HEK293 (cell line): Measurements from ENCODE around the gene IFT52.
A peak's percentile ranks its signal among the peaks of the same experiment; 100 is the strongest.

Source experiments
- BCL11A ChIP-seq: fragments of 450-650 bp; formaldehyde crosslinking; IDR thresholded peaks from 2 replicates; pipeline ENCODE4 v1.5.1; 2016; ENCODE audit warnings: low read depth, missing biosample characterization, missing genetic modification characterization
- FEZF1 ChIP-seq: fragments of 450-650 bp; formaldehyde crosslinking; IDR thresholded peaks from 2 replicates; pipeline ENCODE4 v1.5.1; 2016; ENCODE audit warnings: missing biosample characterization, missing genetic modification characterization
- HIC1 ChIP-seq: fragments of 450-650 bp; formaldehyde crosslinking; IDR thresholded peaks from 2 replicates; pipeline ENCODE4 v1.5.1; 2016; ENCODE audit warnings: missing biosample characterization, missing genetic modification characterization
- HOXC10 ChIP-seq: sonication (generic); formaldehyde crosslinking; IDR thresholded peaks from 2 replicates; pipeline ENCODE4 v1.8.1; 2023; ENCODE audit warnings: mild to moderate bottlenecking, missing genetic modification reagents
- KLF9 ChIP-seq: fragments of 450-650 bp; formaldehyde crosslinking; IDR thresholded peaks from 2 replicates; pipeline ENCODE4 v1.5.1; 2016; ENCODE audit warnings: missing biosample characterization, missing genetic modification characterization, low read depth
- MYNN ChIP-seq: fragments of 450-650 bp; formaldehyde crosslinking; IDR thresholded peaks from 2 replicates; pipeline ENCODE4 v1.5.1; 2016; ENCODE audit warnings: missing biosample characterization, missing genetic modification characterization, borderline replicate concordance
- MZF1 ChIP-seq: fragments of 450-650 bp; formaldehyde crosslinking; IDR thresholded peaks from 2 replicates; pipeline ENCODE4 v1.5.1; 2017; ENCODE audit warnings: missing biosample characterization, missing genetic modification characterization, borderline replicate concordance
- REPIN1 ChIP-seq: fragments of 450-650 bp; formaldehyde crosslinking; IDR thresholded peaks from 2 replicates; pipeline ENCODE4 v1.5.1; 2017; ENCODE audit warnings: missing biosample characterization, missing genetic modification characterization, low read depth
- SP7 ChIP-seq: fragments of 450-650 bp; formaldehyde crosslinking; IDR thresholded peaks from 2 replicates; pipeline ENCODE4 v1.5.1; 2016; ENCODE audit warnings: missing biosample characterization, missing genetic modification characterization
- ZBTB20 ChIP-seq: fragments of 450-650 bp; formaldehyde crosslinking; IDR thresholded peaks from 2 replicates; pipeline ENCODE4 v1.5.1; 2016; ENCODE audit warnings: missing biosample characterization, missing genetic modification characterization
- ZFP37 ChIP-seq: fragments of 450-650 bp; formaldehyde crosslinking; IDR thresholded peaks from 2 replicates; pipeline ENCODE4 v1.5.1; 2016; ENCODE audit warnings: missing biosample characterization, missing genetic modification characterization
- ZNF138 ChIP-seq: fragments of 450-650 bp; formaldehyde crosslinking; IDR thresholded peaks from 2 replicates; pipeline ENCODE4 v1.5.1; 2016; ENCODE audit warnings: missing biosample characterization, missing genetic modification characterization, borderline replicate concordance
- ZNF140 ChIP-seq: fragments of 450-650 bp; formaldehyde crosslinking; IDR thresholded peaks from 2 replicates; pipeline ENCODE4 v1.5.1; 2016; ENCODE audit warnings: missing biosample characterization, missing genetic modification characterization
- ZNF23 ChIP-seq: fragments of 450-650 bp; formaldehyde crosslinking; IDR thresholded peaks from 2 replicates; pipeline ENCODE4 v1.5.1; 2016; ENCODE audit warnings: missing biosample characterization, missing genetic modification characterization, borderline replicate concordance
- ZNF266 ChIP-seq: fragments of 450-650 bp; formaldehyde crosslinking; IDR thresholded peaks from 2 replicates; pipeline ENCODE4 v1.5.1; 2016; ENCODE audit warnings: missing biosample characterization, missing genetic modification characterization, low read depth
- ZNF311 ChIP-seq: fragments of 450-650 bp; formaldehyde crosslinking; IDR thresholded peaks from 2 replicates; pipeline ENCODE4 v1.5.1; 2017; ENCODE audit warnings: missing biosample characterization, missing genetic modification characterization, borderline replicate concordance
- ZNF350 ChIP-seq: fragments of 450-650 bp; formaldehyde crosslinking; IDR thresholded peaks from 2 replicates; pipeline ENCODE4 v1.5.0; 2017; ENCODE audit warnings: missing biosample characterization, mild to moderate bottlenecking, missing genetic modification characterization
- ZNF366 ChIP-seq: fragments of 450-650 bp; formaldehyde crosslinking; conservative IDR thresholded peaks from 2 replicates; pipeline ENCODE4 v1.5.1; 2016; ENCODE audit warnings: missing biosample characterization, missing genetic modification characterization
- ZNF521 ChIP-seq: fragments of 450-650 bp; formaldehyde crosslinking; IDR thresholded peaks from 2 replicates; pipeline ENCODE4 v1.5.1; 2017; ENCODE audit warnings: missing biosample characterization, mild to moderate bottlenecking, missing genetic modification characterization
- ZNF560 ChIP-seq: fragments of 450-650 bp; formaldehyde crosslinking; IDR thresholded peaks from 2 replicates; pipeline ENCODE4 v1.5.1; 2017; ENCODE audit warnings: missing biosample characterization, missing genetic modification characterization, borderline replicate concordance
- ZNF658 ChIP-seq: fragments of 450-650 bp; formaldehyde crosslinking; IDR thresholded peaks from 2 replicates; pipeline ENCODE4; 2016; ENCODE audit warnings: missing biosample characterization, missing genetic modification characterization
- ZNF660 ChIP-seq: fragments of 450-650 bp; IDR thresholded peaks from 2 replicates; pipeline ENCODE4 v1.5.1; 2018; ENCODE audit warnings: missing biosample characterization, mild to moderate bottlenecking, missing genetic modification characterization
- ZNF701 ChIP-seq: fragments of 450-650 bp; formaldehyde crosslinking; IDR thresholded peaks from 2 replicates; pipeline ENCODE4 v1.5.1; 2016; ENCODE audit warnings: missing biosample characterization, missing genetic modification characterization
- ZNF707 ChIP-seq: fragments of 450-650 bp; formaldehyde crosslinking; IDR thresholded peaks from 2 replicates; pipeline ENCODE4 v1.5.1; 2016; ENCODE audit warnings: missing biosample characterization, missing genetic modification characterization
- ZNF792 ChIP-seq: fragments of 450-650 bp; formaldehyde crosslinking; IDR thresholded peaks from 2 replicates; pipeline ENCODE4 v1.5.1; 2016; ENCODE audit warnings: missing biosample characterization, missing genetic modification characterization
- TF ChIP-seq, protein P1 (sequence below): fragments of 450-650 bp; formaldehyde crosslinking; conservative IDR thresholded peaks from 2 replicates; pipeline ENCODE4 v1.5.1; 2016; ENCODE audit warnings: low read depth, missing biosample characterization, missing genetic modification characterization
- TF ChIP-seq, protein P2 (sequence below): fragments of 450-650 bp; formaldehyde crosslinking; IDR thresholded peaks from 2 replicates; pipeline ENCODE4 v1.5.1; 2016; ENCODE audit warnings: missing biosample characterization, missing genetic modification characterization
- TF ChIP-seq, protein P3 (sequence below): fragments of 450-650 bp; formaldehyde crosslinking; IDR thresholded peaks from 2 replicates; pipeline ENCODE4 v1.5.1; 2016; ENCODE audit warnings: missing biosample characterization, missing genetic modification characterization

Gene IFT52

DNA sequence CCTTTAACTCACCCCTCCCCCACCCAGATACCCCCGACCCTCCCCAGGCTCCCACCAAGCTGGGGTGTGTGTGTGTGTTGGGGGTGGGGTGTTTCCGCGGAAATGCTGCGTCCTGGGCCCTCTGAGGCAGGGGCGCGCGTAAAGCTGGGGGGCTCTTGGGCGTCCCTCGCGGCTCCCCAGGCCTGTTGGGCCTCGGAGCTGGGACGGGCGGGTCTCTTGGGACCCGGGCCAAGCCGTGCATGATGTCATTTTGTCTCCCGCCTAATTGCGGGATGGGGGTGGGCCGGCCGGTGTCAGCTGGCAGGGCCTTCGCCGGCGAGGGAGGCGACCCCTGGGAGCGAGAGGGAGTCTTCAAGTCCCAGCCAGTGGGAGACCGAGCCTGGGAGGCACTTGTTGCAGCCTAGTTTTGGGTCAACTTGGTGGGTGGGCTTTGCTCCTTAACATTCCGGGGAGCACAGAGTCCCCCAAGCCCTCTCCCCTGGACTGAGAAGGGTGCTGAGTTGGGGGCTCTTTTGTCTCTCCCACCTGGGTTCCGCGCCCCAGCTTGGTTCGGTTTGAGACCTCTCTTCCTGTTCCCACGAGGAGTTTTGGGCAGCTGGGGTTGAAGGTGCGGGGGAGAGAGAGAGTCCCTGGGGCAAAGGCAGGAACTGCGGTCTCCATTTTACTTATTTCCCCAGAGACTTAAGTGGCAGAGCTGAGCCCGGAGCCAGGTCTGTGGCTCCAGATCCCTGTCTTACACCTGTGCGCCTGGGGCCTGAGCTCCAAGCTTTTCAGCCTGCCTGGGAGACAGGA, 76.8 kb downstream of the IFT52 start (continued):
- TF ChIP-seq, protein P1, sequence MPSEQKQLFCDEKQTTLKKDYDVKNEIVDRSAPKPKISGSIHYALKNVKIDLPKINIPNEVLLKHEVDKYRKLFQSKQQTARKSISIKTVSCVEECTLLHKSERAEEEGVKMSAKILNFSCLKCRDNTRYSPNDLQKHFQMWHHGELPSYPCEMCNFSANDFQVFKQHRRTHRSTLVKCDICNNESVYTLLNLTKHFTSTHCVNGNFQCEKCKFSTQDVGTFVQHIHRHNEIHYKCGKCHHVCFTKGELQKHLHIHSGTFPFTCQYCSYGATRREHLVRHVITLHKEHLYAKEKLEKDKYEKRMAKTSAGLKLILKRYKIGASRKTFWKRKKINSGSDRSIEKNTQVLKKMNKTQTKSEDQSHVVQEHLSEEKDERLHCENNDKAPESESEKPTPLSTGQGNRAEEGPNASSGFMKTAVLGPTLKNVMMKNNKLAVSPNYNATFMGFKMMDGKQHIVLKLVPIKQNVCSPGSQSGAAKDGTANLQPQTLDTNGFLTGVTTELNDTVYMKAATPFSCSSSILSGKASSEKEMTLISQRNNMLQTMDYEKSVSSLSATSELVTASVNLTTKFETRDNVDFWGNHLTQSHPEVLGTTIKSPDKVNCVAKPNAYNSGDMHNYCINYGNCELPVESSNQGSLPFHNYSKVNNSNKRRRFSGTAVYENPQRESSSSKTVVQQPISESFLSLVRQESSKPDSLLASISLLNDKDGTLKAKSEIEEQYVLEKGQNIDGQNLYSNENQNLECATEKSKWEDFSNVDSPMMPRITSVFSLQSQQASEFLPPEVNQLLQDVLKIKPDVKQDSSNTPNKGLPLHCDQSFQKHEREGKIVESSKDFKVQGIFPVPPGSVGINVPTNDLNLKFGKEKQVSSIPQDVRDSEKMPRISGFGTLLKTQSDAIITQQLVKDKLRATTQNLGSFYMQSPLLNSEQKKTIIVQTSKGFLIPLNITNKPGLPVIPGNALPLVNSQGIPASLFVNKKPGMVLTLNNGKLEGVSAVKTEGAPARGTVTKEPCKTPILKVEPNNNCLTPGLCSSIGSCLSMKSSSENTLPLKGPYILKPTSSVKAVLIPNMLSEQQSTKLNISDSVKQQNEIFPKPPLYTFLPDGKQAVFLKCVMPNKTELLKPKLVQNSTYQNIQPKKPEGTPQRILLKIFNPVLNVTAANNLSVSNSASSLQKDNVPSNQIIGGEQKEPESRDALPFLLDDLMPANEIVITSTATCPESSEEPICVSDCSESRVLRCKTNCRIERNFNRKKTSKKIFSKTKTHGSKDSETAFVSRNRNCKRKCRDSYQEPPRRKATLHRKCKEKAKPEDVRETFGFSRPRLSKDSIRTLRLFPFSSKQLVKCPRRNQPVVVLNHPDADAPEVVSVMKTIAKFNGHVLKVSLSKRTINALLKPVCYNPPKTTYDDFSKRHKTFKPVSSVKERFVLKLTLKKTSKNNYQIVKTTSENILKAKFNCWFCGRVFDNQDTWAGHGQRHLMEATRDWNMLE (tag by site-specific recombination): no peak
- TF ChIP-seq ZNF521 (tag by site-specific recombination): no peak
- TF ChIP-seq SP7 (tag by site-specific recombination): peak; percentile 83
- TF ChIP-seq HIC1: peak; percentile 68; the same call in 1 of the 2 replicates
- no peak for TF ChIP-seq ZNF366 (tag by site-specific recombination)
- TF ChIP-seq ZNF140 (tag by site-specific recombination): no peak
- TF ChIP-seq ZBTB20 (tag by site-specific recombination): peak; percentile 22; the same call in 1 of the 2 replicates
- no peak for TF ChIP-seq ZNF560 (tag by site-specific recombination)
- no peak for TF ChIP-seq ZNF350 (tag by site-specific recombination)
- no peak for TF ChIP-seq MYNN (tag by site-specific recombination)
- TF ChIP-seq ZNF792 (tag by site-specific recombination): no peak
- peak; percentile 88 for TF ChIP-seq KLF9 (tag by site-specific recombination)
- TF ChIP-seq ZNF707: no peak
- no peak for TF ChIP-seq REPIN1
- peak; percentile 73 for TF ChIP-seq BCL11A (tag by site-specific recombination)
- 0 out of 2 replicates have a peak, but pooled peaks have one; percentile 46 for TF ChIP-seq ZFP37
- TF ChIP-seq HOXC10 (CRISPR knock-in tag): 0 out of 2 replicates have a peak, but pooled peaks have one; percentile 39
- TF ChIP-seq, protein P2, sequence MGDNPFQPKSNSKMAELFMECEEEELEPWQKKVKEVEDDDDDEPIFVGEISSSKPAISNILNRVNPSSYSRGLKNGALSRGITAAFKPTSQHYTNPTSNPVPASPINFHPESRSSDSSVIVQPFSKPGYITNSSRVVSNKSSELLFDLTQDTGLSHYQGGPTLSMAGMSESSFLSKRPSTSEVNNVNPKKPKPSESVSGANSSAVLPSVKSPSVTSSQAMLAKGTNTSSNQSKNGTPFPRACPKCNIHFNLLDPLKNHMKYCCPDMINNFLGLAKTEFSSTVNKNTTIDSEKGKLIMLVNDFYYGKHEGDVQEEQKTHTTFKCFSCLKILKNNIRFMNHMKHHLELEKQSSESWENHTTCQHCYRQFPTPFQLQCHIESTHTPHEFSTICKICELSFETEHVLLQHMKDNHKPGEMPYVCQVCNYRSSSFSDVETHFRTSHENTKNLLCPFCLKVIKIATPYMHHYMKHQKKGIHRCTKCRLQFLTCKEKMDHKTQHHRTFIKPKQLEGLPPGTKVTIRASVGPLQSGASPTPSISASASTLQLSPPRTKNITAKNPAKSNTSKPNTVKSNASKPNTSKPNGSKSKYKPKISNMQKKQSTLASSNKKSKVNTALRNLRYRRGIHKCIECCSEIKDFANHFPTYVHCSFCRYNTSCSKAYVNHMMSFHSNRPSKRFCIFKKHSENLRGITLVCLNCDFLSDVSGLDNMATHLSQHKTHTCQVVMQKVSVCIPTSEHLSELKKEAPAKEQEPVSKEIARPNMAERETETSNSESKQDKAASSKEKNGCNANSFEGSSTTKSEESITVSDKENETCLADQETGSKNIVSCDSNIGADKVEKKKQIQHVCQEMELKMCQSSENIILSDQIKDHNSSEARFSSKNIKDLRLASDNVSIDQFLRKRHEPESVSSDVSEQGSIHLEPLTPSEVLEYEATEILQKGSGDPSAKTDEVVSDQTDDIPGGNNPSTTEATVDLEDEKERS: no peak
- TF ChIP-seq ZNF138 (tag by site-specific recombination): no peak
- no peak for TF ChIP-seq MZF1
- no peak for TF ChIP-seq ZNF660 (tag by site-specific recombination)
- no peak for TF ChIP-seq FEZF1 (tag by site-specific recombination)
- TF ChIP-seq ZNF701: no peak
- TF ChIP-seq, protein P3, sequence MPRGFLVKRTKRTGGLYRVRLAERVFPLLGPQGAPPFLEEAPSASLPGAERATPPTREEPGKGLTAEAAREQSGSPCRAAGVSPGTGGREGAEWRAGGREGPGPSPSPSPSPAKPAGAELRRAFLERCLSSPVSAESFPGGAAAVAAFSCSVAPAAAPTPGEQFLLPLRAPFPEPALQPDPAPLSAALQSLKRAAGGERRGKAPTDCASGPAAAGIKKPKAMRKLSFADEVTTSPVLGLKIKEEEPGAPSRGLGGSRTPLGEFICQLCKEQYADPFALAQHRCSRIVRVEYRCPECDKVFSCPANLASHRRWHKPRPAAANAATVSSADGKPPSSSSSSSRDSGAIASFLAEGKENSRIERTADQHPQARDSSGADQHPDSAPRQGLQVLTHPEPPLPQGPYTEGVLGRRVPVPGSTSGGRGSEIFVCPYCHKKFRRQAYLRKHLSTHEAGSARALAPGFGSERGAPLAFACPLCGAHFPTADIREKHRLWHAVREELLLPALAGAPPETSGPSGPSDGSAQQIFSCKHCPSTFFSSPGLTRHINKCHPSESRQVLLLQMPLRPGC (tag by site-specific recombination): peak; percentile 61
- no peak for TF ChIP-seq ZNF23
- TF ChIP-seq ZNF266 (tag by site-specific recombination): no peak
- TF ChIP-seq ZNF658 (tag by site-specific recombination): no peak
- TF ChIP-seq ZNF311 (tag by site-specific recombination): no peak
